HG03159 (cell line): ENCODE results near the gene KLHL29.

ENCODE experiments used
- ATAC-seq: cut with Tn5 transposase; IDR thresholded peaks from one replicate; pipeline ENCODE4 v1.9.1; 2021; ENCODE audit warnings: mild to moderate bottlenecking, moderate library complexity; ENCODE audit not compliant: unreplicated experiment

The KLHL29 gene

DNA sequence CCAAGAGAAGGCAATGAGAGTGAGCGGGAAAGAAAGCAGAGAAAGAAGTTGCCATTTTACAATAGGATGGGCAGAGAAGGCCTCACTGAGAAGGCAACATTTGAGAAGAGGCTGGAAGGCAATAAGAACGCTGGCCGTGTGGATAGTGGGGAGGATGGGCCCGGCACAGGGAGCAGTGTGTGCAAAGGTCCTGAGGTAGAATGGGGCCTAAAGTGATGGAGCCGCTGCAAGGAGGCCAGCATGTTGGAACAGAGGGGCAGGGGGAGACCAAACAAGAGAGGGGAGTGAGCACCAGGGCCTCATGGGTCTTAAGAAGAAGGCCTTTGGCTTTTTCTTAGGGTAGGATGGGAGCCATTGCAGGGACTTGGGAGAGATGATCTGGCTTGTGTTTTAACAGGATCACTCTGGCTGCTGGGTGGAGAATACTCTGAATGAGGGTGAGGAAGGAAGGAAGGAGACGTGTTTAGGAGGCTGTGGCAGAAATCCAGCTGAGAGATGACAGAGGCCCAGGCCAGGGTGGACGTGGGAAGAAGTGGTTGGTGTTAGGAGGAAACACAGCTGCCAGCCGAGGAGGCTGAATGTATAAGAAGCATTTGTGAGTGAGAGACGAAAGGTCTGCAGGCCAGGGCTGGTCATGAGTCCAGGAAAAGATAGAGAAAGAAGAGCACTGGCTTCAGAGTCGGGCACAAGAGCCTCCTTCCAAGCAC lies 159.8 kb downstream of the KLHL29 start:
- no peak for ATAC-seq

DNA sequence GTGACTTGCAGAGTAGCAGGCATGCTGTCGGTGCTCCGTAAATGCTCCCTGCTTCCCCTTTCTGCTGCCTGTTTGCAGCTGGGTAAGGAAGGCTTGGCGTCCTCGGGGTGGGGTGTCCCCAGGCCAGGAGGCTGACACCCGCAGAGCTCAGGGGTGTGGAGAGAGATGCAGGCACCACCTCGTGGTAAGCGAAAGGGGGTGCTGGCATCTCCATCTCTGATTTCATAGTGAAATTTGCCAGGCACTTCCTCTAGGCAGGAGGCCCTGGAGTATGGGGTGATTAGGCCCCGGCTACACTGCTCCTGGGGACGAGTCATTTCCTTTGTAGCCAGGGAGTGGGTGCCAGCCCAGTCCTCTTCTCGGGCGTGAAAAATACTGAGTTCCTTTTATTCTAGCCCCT lies 160.4 kb downstream of the KLHL29 start:
- no peak for ATAC-seq

DNA sequence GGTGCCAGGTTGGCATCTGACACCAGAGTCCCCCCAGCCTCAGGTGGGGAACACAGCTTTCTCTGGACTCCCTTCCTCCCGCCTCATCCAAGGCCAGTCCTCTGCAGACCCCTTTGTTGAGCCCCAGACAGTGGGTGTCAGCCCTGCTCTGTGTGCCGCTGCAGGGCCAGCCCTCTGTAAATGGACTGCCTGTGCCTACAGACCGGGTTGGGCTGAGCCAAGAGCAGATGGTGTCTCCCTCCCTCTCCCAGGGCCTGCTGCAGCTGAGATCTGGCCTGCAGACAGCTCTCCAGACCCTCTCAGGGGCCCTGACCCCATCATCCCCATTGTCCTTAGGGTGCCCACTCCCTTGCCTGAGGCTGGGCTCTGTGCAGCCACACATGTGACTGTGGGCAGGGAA lies 160.8 kb downstream of the KLHL29 start:
- no peak for ATAC-seq

GRCh38 chr2:23546913-23547312 lies 161.9 kb downstream of the KLHL29 start:
- no peak for ATAC-seq

GRCh38 chr2:23547725-23548124 lies 162.7 kb downstream of the KLHL29 start:
- no peak for ATAC-seq

DNA sequence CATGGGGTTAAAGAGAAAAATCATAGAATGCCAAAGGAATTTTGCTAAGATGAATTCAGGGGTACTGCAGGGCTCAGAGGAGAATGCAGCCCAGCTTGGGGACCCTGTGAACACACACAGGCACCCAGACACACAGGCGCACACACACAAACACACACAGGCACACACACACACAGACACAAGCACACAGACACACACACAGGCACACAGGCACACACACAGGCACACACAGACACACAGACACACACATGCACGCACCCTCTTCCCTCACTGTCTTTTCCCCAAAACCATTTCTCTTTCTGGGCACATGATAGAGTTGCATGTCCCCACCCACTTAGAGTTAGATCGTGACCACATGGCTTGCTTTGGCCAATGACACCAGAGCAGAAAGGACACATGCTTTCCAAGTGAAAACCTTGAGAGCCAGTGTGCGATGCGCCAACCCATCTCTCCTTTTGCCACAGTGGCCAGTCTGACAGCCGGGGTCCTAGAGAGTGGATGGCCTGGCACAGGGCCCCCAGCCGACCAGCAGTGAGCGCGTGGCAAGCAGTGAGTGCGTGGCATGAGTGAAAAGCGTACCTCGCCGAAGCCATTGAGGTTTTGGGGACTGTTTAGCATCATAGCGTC lies 163.3 kb downstream of the KLHL29 start:
- no peak for ATAC-seq

DNA sequence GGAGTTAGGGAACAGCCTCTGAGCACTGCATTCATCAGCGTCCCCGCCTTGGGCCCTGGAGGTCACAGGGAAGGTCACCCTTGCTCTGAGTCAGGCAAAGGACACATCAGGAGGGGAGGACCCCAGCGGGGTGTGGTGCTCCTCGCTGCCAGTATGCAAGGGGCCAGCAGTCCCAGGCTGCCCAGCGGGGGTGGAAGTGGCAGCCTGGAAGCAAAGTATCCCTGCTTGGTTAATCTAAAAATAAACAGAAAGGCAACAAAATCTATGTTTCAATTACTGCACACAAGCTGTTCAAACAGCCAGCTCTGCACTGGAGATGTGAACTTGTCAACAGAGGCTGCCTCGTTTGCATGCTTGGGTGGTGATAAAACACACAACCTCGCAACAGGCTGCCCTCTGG lies 164.1 kb downstream of the KLHL29 start:
- ATAC-seq = no peak

DNA sequence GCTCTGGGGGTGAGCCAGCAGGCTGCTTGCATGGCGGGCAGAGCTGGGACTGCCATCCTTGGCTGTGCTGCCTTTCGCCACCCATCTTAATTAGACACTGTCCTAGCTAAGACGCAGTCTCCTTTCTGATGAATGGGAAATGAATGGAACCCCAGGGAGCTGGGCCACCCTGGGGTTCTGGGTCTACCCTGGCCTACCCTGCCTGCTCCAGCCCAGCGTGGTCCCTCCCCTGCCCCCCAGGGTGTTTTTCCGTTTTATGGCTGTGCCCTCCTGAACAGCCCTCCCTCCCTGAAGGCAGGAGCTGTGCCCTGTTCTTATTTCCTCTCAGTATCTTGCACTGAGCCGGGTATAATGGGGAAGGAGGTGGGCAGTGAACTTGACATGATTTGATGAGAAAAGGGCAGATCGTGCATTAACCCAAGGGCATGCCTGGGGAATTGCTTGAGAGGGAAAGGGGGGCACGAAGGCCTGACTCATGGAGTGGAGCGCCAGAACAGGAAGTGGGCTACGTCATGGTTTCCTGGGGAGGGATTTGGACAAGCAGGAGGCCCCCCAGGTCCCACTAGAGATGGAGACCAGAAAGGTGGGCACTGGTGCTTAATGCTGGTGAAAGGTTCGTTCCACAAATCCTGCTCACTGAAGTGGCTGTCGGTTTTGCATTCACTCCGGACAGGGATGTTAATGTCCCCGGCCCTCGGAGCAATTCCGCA lies 165.0 kb downstream of the KLHL29 start:
- ATAC-seq = no peak

- no peak for ATAC-seq
Observed at GRCh38 chr2:23550553-23550952, 165.6 kb downstream of the KLHL29 start.

DNA sequence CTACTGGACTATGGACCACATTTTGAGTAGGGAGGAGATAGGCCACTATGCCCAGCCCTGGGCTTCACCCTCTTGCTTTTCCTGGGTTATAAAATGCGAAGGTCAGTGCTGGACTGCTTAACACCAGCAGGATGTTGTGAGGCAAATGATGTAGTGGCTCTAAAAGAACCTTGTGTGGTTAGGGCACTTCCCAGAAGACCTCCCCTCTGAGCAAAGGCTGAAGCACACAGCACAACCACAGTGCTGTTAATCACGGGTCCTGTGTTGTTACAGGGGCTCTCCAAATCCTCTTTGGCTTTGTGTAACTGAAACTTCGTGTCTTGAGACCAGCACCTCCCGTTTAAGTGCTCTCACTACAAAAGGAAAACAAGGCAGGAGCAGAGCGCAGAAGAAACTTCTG lies 166.9 kb downstream of the KLHL29 start:
- no peak for ATAC-seq

DNA sequence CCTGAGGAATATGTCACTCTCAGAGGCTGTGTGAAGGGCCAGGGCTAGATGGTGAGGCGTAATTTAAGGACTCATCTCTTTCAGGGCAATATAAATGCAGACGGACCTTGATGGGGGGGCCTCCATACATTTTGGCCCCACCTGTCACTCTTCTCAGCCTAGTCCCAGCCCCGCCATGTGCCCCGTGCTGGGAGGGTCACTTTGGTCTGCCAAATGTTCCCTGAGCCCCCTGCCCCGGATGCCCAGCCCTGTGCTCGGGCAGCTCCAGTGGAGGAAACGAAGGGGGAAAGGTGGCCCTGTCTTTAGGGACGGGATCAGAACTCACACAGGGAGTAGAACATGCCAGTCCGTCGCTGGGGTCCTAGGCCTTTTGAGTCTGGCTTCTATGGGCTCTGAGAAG lies 168.6 kb downstream of the KLHL29 start:
- ATAC-seq = no peak

DNA sequence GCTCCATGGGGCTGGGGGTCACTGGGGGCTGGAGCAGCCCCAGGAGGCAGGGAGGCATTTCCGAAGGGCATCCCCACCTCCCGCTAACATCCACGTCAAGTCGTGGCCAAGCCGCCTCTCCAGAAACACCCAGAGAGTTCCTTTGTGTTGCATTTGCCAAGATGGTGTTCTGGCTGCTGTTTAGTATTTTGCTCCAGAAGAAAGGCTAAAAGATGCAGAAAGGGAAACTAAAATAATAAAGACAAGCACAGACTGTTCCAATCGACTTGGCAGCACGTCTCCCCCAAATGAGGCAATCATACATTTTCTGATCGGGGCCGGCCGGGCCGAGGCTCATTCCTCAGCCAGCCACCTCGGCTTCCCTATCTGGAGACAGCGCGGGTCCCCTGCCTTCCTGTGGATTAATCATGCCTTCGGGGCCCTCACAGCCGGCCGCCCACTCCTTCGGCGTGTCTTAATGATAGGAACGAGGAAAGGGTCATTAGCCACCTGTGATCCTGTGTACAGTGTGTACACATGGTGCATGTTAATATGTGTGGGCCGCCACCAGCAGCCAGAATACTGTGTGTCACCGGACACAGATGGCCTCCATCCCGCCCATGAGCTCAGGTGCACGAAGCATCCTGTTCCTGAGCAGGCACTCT lies 169.2 kb downstream of the KLHL29 start:
- no peak for ATAC-seq

DNA sequence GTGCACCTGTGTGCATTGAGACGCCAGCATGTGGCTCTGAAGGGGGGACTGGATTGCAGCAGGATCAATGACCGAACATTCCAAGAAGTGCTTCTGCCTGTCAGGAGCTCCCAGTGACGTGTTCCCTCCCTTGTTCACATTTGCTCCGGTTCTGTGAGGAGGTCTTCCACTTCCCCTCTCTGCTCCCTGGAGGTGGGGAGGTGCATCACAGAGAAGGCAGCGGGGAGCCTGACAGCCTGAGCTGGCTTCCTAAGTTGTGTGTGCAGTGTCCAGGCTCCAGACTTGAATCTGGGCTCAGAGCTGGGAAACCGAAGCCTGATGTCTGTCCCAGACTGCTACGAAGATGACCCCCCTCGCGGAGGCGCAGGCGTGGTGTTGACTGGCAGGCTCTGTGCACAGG lies 171.0 kb downstream of the KLHL29 start:
- ATAC-seq = no peak

- ATAC-seq = no peak
Observed at GRCh38 chr2:23556929-23557328, 171.9 kb downstream of the KLHL29 start.

- ATAC-seq = no peak
Observed at GRCh38 chr2:23557455-23557854, 172.5 kb downstream of the KLHL29 start.

GRCh38 chr2:23559561-23560239 lies 174.7 kb downstream of the KLHL29 start:
- ATAC-seq = no peak

GRCh38 chr2:23561088-23561487 lies 176.1 kb downstream of the KLHL29 start:
- no peak for ATAC-seq

DNA sequence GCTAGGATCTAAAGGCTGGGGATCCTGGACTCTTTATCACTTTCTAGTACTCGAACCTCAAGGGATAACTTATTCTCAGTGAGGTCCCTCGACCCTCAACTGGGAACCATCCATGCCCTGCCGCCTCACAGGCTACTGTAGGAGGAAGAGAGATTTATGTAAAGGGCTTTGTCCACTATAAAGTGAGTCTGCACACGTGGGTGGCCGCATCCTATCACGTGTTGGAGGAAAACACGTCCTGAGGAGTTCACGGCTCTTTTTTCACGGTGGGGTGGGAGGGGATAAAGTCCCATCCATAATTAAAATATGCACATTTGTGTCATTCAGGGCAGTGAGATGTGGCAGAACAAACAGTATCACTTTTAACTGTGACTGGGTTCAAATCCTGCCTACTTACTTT lies 176.6 kb downstream of the KLHL29 start:
- no peak for ATAC-seq

- no peak for ATAC-seq
Observed at GRCh38 chr2:23562143-23562542, 177.2 kb downstream of the KLHL29 start.

- ATAC-seq = no peak
Observed at GRCh38 chr2:23563151-23563550, 178.2 kb downstream of the KLHL29 start.
